Fibroblast of skin of right quadriceps (primary cell): ENCODE data around the gene CD86.

Experiments used
- DNase-seq: peaks from one replicate; pipeline ENCODE4 v3.0.0-alpha.2; 2013

CD86 gene

GRCh38 chr3:122092460-122093165, 37.5 kb downstream of the CD86 start:
- peak; percentile 5 for DNase-seq

- DNase-seq, result no peak
These were observed 39.0 kb downstream of the CD86 start for GRCh38 chr3:122094125-122094524.

DNA sequence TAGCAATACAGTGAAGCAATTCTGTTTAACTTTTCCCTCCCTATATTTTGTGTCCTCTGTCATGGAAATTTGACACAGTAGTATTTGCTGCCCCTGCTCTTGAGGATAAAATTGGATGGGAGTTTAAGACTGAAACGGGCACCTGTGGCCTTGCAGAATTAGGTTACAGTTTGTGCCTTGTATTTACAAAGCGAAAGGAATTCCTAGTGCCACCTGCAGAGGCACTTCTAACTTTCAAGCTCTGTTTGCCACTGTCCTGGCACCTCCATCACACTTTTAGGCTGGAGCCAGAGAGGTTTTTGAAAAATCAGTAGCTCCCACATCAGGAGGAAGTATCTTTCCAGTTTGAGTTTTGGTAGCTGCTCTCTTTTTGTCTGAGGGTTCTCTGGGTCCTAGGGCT, 39.5 kb downstream of the CD86 start:
- DNase-seq, result no peak

GRCh38 chr3:122097141-122097540, 42.0 kb downstream of the CD86 start:
- DNase-seq, result no peak

DNA sequence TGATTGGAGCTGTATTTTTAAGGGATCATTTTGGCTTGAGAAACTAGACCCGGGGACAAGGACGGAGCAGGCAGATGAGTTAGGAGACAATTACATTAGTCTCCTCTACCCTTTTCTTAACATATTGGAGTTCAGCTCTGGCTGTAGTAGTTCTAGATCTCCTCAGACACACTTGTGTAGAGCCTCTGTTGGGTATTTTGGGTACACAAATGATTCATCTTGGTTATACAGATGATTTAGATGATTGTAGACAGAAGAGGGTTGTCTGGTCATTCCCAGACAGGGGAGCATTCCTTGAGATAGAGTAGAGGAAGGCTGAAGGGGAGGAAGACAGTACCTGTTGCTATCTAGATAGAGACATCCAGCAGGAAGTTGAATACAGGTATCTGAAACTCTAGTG, 43.4 kb downstream of the CD86 start:
- DNase-seq, result no peak

- no peak for DNase-seq
These were observed 44.1 kb downstream of the CD86 start for GRCh38 chr3:122099255-122099654.

DNA sequence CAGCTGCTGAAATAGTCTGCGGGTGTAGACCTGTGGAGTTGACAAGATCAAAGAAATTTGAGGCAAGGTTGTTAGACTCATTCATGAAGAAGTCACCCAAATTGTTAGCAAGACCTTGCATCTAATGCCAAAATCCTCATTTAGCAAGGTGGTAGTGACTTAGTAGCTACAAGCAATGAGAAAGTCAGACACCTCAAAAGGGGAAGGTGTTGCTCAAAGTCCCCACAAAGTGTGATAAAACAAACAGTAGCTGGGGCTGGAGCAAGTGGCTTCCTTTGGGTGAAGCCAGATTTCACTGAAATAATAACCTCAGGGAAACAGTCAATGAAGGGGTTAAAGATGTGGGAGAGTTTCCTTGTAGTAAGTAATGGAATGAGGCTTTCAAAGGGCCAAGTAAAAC, 44.9 kb downstream of the CD86 start:
- DNase-seq, result no peak

- DNase-seq, result no peak
These were observed 45.7 kb downstream of the CD86 start for GRCh38 chr3:122100591-122101463.

DNA sequence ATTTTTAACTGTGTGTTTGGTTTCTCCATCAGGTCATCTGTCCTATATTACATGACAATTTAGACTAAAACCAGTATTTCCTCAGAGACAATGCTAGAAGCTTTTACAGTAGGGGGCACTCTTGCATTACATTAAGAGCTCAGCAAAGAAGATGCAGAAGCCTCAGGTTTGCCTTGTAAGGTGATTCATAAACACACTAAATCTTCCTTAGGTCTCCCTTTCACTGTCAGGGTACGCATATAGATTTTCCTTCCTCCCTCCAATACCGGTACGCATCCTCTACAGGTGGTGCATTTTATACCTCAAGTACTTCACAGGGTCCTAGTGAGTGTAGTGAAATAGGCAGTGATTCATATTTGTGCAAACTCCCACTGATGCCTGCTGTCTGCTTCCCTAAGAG, 46.5 kb downstream of the CD86 start:
- DNase-seq, result peak; percentile 11

DNA sequence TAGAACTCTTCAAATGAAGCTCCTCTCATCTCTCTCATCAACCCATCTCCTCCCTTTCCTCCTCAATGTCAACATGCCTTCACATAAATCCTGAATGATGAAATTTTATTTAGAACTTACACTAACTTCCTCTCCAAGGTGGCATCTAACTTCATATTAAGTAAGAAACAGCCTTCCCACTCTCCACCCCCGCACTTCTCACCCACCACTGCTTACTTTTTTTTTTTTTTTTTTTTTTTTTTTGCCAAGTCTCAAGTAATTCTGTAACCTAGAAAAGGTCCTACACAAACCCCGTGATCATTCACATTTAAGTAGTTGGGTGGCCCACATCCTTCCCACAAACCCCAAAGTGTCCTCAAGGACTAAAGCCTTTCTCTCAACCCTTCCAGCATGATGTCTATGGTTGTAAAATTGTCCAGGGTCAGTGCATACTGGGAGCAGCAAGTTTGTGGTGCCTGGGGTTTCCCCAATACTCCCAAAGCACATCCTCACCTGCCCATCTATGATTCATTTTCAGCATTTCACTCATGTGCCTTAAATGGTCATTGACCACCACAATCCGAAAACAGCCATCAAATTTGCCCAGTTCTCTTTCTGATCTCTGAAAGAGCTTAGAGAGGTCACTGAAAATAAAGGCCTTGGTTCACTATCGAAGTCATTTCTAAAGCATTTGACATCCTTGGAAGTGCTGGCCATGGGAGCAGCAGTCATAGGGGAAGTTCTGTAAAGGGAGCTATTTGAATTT, 47.2 kb downstream of the CD86 start:
- no peak for DNase-seq

GRCh38 chr3:122103821-122104514, 48.8 kb downstream of the CD86 start:
- DNase-seq, result no peak

GRCh38 chr3:122104515-122105194, 49.5 kb downstream of the CD86 start:
- DNase-seq, result no peak

DNA sequence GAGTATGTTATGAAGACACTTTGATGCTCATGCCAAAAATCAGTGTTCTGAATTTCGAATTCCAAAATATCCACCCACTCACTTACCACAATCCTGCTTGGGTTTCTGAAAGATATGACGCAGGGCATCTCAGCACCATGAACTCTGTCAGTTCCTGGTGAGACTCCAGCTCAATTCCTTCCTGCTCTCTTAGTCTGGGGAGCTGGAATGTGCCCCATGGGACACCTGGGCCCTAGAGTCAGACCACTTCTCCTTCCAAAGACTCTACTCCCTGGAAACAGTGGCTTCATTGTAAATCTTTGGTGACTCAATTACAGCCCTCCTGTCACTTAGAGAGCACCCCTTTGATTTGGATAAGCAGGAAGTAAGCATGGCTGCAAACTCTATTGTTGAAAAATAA, 50.5 kb downstream of the CD86 start:
- no peak for DNase-seq

DNA sequence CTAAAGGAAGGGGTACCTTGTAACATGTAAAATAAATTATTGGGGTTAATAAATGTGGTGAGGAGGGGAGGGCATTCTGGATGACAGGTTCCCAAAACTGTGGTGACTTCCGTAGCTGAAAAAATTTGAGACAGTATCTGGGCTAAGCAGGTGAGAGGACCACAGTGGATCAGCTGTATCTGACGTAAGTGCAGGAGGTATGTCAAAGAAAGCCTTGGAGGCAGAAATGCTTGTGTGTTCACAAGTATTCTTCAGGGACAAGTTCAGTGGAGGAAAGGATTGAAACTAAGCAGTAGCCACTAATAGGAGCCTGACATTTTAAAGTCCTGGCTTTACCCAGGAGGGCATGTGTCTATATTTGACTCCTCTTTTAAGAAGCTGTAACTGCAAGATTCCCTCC, 52.0 kb downstream of the CD86 start:
- DNase-seq, result no peak

- no peak for DNase-seq
These were observed 56.8 kb downstream of the CD86 start for GRCh38 chr3:122111974-122112373.

DNA sequence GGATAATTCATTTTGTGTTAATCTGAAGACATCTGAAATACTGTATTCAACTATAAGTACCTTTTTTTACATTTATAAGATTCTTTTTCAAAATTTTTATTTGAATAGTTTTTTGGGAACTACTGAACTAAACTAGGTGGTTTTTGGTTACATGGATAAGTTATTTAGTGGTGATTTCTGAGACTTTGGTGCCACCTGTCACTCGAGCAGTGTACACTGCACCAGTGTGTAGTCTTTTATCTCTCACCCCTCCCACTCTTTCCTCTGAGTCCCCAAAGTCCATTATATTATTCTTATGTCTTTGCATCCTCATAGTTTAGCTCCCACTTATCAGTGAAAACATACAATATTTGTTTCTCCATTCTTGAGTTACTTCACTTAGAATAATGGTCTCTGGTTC, 57.6 kb downstream of the CD86 start:
- DNase-seq, result no peak

DNA sequence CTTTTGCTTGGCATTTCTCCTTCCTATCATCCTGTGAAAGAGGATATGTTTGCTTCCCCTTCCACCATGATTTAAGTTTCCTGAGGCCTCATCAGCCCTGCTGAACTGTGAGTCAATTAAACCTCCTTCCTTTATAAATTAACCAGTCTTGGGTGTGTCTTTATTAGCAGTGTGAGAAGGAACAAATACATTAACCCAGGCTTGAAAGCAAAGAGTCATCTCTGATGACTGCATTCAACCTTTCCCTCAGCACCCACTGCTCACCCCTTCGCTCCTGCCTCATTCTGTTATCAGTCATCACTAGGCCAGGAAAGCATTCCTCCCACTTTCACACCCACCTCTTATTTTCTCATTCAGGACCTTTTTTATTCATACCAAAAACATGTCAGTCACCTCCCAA, 68.7 kb downstream of the CD86 start:
- no peak for DNase-seq

DNA sequence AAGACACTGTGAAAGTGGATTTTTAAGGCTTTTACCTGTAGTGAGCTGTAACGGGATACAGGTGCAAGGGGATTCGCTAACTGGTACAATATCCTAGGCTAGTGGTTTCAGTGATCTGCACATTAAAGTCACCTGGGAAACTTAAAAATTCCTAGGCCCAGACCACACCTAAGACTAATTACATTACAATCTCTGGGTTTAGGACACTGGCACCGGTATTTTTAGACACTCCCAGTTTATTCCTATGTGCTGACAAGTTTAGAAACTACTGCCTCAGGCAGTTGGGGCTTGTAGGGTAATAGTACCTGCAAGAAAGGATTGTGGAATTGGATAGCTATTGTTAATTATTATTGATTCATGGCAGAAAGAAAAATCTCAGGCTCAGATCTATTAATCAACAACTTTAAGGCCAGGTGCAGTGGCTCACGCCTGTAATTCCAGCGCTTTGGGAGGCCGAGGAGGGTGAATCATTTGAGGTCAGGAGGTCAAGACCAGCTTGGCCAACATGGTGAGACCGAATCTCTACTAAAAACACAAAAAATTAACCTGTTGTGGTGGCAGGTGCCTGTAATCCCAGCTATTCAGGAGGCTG, 77.9 kb downstream of the CD86 start:
- no peak for DNase-seq

GRCh38 chr3:122146466-122146865, 91.3 kb downstream of the CD86 start:
- DNase-seq, result no peak

GRCh38 chr3:122148941-122149627, 93.9 kb downstream of the CD86 start:
- no peak for DNase-seq

- DNase-seq, result no peak
These were observed 96.3 kb downstream of the CD86 start for GRCh38 chr3:122151480-122151879.
